Esophagus squamous epithelium (tissue), 5 donors: ENCODE data around the gene LRP1B. TPM values are rescaled to one million over a fixed set of nuclear protein-coding genes. Genes with fewer than 3 reads are reported as not detected.

Experiments
- DNase-seq: peaks from one replicate; lab custom pipeline; 2025; lab: John Stamatoyannopoulos, UW
- H3K27ac ChIP-seq, 4 donors: fragments of 200-600 bp; sonication (generic); one replicate each; pipeline ENCODE4 v1.5.1; 2016 to 2019; ENCODE audit warnings: mild to moderate bottlenecking in 1 of 4
- H3K27me3 ChIP-seq, 4 donors: fragments of 200-600 bp; sonication (generic); 1 replicate in 3 of 4; 2 replicates in 1 of 4; pipeline versions ENCODE4 v1.5.1 to v1.6.0; 2017 to 2021; ENCODE audit warnings: antibody characterized with exemption in 1 of 4
- H3K36me3 ChIP-seq, 3 donors: fragments of 200-600 bp; sonication (generic); one replicate each; pipeline ENCODE4 v1.5.1; 2016 to 2019
- H3K4me1 ChIP-seq, 3 donors: fragments of 200-600 bp; sonication (generic); one replicate each; pipeline ENCODE4 v1.5.1; 2017 to 2019
- H3K4me3 ChIP-seq, 4 donors: fragments of 200-600 bp; sonication (generic); 1 replicate in 3 of 4; 2 replicates in 1 of 4; pipeline ENCODE4 v1.5.1; 2016 to 2019; ENCODE audit warnings: mild to moderate bottlenecking in 2 of 4, moderate library complexity in 1 of 4
- H3K9me3 ChIP-seq, 3 donors: fragments of 200-600 bp; sonication (generic); one replicate each; pipeline ENCODE4 v1.5.1; 2016 to 2019
- CTCF ChIP-seq, 6 experiments: fragments of 450-650 bp in 4 of 6; fragments of 200-600 bp in 2 of 6; sonication (generic) in 2 of 6; IDR thresholded peaks; one replicate each; pipeline ENCODE4 v1.5.1; 2016 to 2019; ENCODE audit warnings: antibody characterized with exemption in 6 of 6, mild to moderate bottlenecking in 4 of 6, moderate library complexity in 4 of 6
- POLR2A ChIP-seq, 4 donors: fragments of 450-650 bp; IDR thresholded peaks; one replicate each; pipeline ENCODE4 v1.6.1; 2017; ENCODE audit warnings: antibody characterized with exemption in 4 of 4, mild to moderate bottlenecking in 4 of 4, moderate library complexity in 3 of 4
- WGBS, 2 donors: methylation state at CpG; one replicate each; pipeline ENCODE4 v1.1.5; 2018; 5-methylcytosine and 5-hydroxymethylcytosine counted together
- intact Hi-C: fragments of 100-400 bp; cut with DNase I; formaldehyde crosslinking; loops from one replicate; pipeline ENCODE4 v1.15.0; 2022
- total RNA-seq, 4 donors: library from RNA; depleted of rRNA; stranded (reverse); fragments of >200 nt; gene quantifications; one replicate each; pipeline ENCODE4 v1.1.0, GENCODE V29; 2016
- donor health status: DM: yes; HTN: yes; CAD: no.

LRP1B gene
- total RNA-seq, 4 donors from 2014 or later, result 0.04 to 1.1 (median 0.23) TPM

GRCh38 chr2:140851258-140851981, 1279.4 kb downstream of the LRP1B start:
- H3K36me3 ChIP-seq, result no peaks in the 10 kb centered on the region
- no peak for DNase-seq
- H3K4me1 ChIP-seq, result no peaks in the 10 kb centered on the region
- 41 to 48% methylated on average over 4 of the region's 4 CpGs for WGBS, 2 donors
- TF ChIP-seq POLR2A (IDR thresholded peaks at IDR 0.05) (no peak), CTCF (IDR thresholded peaks at IDR 0.05) (no peak)
- H3K4me3 ChIP-seq, result no peak overlapping the region
- no peak overlapping the region for H3K27ac ChIP-seq
- intact Hi-C loops, result no loop called here
- H3K9me3 ChIP-seq, result no peaks in the 10 kb centered on the region
- no peaks in the 10 kb centered on the region for H3K27me3 ChIP-seq

- Histone ChIP-seq H3K9me3 (no peaks in the 10 kb centered on the region), H3K4me1 (no peaks in the 10 kb centered on the region), H3K27ac (no peak overlapping the region), H3K27me3 (no peaks in the 10 kb centered on the region), H3K4me3 (no peak overlapping the region), H3K36me3 (no peaks in the 10 kb centered on the region)
- DNase-seq, result no peak
- intact Hi-C loops, result no loop called here
- WGBS, 2 donors, result 87 to 95% methylated on average over 1 of the region's 1 CpG
- no peak for TF ChIP-seq CTCF (IDR thresholded peaks at IDR 0.05)
- TF ChIP-seq POLR2A (IDR thresholded peaks at IDR 0.05), result no peak
Observed at GRCh38 chr2:140843186-140843585, 1287.6 kb downstream of the LRP1B start.

GRCh38 chr2:140842110-140842509, 1288.7 kb downstream of the LRP1B start:
- no peaks in the 10 kb centered on the region for H3K36me3 ChIP-seq
- DNase-seq, result no peak
- H3K9me3 ChIP-seq, result no peaks in the 10 kb centered on the region
- WGBS, 2 donors, result 48 to 52% methylated on average over 3 of the region's 3 CpGs
- intact Hi-C loops, result no loop called here
- H3K27ac ChIP-seq, result no peak overlapping the region
- no peak overlapping the region for H3K4me3 ChIP-seq
- H3K27me3 ChIP-seq, result no peaks in the 10 kb centered on the region
- no peaks in the 10 kb centered on the region for H3K4me1 ChIP-seq
- TF ChIP-seq CTCF (IDR thresholded peaks at IDR 0.05), result no peak
- no peak for TF ChIP-seq POLR2A (IDR thresholded peaks at IDR 0.05)

DNA sequence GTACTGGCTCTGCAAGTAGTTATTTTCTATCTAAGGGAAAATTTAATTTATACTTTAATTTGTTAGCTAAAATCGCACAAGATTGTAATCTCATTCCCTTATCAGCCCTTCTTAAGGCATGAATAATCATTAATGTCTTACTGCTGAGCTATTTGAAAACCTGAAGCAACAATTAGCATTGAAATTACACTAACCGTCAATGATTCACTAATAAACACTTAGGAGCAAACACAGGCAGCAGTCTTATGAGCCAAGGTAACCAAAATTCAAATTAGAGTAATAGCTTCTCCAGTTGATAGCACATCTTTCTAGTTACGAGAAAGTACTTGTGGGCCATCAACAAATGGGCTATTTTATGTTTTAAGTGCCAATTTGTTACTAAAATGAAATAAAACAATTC, 1289.7 kb downstream of the LRP1B start:
- intact Hi-C loops, result no loop called here
- Histone ChIP-seq H3K27ac (no peak overlapping the region), H3K27me3 (no peaks in the 10 kb centered on the region), H3K4me1 (no peaks in the 10 kb centered on the region), H3K36me3 (no peaks in the 10 kb centered on the region), H3K9me3 (no peaks in the 10 kb centered on the region), H3K4me3 (no peak overlapping the region)
- DNase-seq, result no peak
- TF ChIP-seq POLR2A (IDR thresholded peaks at IDR 0.05) (no peak), CTCF (IDR thresholded peaks at IDR 0.05) (no peak)
- WGBS, 2 donors, result 50 to 72% methylated on average over 2 to 3 of the region's 3 CpGs

DNA sequence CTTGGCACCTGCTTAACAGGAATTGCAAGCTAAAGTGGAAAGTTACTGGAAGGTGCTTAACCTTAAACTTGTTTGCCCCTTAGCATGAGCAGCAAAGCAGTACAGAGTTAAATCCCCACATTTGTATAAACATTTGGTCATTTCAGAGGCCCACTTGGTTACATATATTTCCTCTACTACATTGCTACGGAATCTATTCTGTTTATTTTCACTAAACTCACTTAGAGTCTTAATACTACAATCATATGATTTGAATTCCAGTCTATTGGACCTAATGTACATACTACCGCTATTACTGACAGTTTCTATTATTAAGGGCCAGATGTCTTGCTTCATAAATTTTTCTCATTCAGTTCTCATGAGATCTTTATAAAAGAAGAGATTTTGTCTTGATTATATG, 1294.0 kb downstream of the LRP1B start:
- 36 to 45% methylated on average over 2 of the region's 2 CpGs for WGBS, 2 donors
- intact Hi-C loops, result no loop called here
- no peaks in the 10 kb centered on the region for H3K36me3 ChIP-seq
- H3K9me3 ChIP-seq, result no peaks in the 10 kb centered on the region
- no peak for DNase-seq
- no peak overlapping the region for H3K4me3 ChIP-seq
- TF ChIP-seq CTCF (IDR thresholded peaks at IDR 0.05), result no peak
- no peak for TF ChIP-seq POLR2A (IDR thresholded peaks at IDR 0.05)
- H3K27me3 ChIP-seq, result no peaks in the 10 kb centered on the region
- H3K4me1 ChIP-seq, result no peaks in the 10 kb centered on the region
- no peak overlapping the region for H3K27ac ChIP-seq
